Activated CD8-positive, alpha-beta memory T cell treated with anti-CD3 and anti-CD28 coated beads, Interleukin-2, amount 50 U/mL, for 1 hour (primary cell): ENCODE results near the gene ADIPOR1.

Experiments used
- DNase-seq: peaks from one replicate; pipeline ENCODE4 v3.0.0-alpha.2; 2020; ENCODE audit errors: extremely low read depth

Gene ADIPOR1

GRCh38 chr1:202968895-202969295 is 10.8 kb upstream of the ADIPOR1 start:
- no peak for DNase-seq

DNA sequence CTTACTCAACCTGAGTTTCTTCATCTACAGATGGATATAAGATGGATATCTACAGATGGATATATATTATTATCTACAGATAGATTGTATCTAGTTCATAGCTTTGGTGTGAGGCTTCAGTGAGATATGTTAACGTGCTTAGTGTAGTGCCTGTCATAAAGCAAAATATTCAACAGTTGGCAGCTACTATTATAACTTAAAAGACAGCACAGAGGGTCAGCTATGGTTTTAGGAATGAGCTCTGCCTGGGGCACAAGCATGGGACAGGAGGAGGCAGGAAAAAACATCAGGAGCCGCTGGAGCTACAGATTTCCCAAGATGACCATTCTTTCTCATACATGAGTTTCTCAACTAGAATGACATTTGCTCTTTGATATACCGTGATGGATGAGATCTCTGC is 10.2 kb upstream of the ADIPOR1 start:
- DNase-seq = no peak

- no peak for DNase-seq
Observed at GRCh38 chr1:202967684-202968281, 9.7 kb upstream of the ADIPOR1 start.

DNA sequence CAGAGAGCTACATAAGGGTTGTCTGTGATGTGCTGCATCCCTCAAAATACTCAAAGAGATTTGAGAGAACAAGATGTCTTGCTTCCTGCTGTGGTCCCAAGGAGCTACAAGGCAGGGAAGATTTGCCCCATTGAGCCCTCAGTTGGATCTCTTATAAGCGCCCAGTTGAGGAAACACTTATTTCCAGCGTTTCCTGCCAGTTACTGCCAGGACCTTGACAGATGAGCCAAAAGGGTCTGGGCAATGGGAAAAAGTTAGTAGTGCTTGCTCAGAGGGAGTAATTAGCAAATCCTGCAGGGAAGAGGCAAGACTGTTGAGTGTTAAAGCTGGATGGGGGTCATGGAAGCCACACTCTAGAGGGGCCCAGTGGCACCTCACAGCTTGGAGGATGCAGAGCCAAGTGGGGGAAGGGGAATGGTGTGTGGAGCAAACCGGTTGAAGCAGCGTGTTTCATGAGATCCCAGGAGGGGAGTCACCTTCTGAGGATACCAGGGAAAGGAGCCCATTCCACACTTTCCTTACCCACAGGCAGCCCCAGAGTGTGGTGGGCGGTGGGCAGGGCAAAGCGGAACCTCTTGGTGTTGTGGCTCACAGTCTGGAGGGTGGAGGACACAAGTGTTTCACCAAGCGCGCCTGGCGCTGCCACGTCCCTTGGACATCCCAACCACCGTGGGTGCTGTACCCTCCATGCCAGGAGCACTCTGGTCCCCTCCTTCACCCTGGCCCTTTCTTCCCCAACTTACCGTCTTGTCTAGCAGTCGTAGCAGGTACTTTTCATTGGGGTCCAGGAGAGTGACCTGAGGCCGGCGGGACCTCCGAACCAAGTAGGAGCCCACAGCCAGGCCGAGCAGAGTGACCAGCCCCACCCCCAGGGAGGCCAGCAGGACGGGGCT is 8.1 kb upstream of the ADIPOR1 start:
- no peak for DNase-seq

DNA sequence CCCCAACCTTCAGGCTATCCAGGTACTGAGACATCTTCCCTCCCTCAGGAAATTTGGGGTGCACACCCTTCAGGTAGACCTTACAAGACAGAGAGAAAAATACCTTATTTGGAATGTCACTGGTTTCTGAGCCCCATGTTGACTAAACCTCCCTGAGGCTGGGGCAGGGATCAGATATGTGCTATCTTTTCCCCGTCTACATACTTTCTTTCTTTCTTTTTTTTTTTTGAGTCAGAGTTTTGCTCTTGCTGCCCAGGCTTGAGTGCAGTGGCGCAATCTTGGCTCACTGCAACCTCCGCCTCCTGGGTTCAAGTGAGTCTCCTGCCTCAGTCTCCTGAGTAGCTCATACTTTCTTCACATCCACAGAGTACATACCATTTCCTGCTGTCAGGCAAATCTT is 7.3 kb upstream of the ADIPOR1 start:
- no peak for DNase-seq

GRCh38 chr1:202964791-202965410 is 6.8 kb upstream of the ADIPOR1 start:
- no peak for DNase-seq

GRCh38 chr1:202961220-202961880 is 3.2 kb upstream of the ADIPOR1 start:
- no peak for DNase-seq

DNA sequence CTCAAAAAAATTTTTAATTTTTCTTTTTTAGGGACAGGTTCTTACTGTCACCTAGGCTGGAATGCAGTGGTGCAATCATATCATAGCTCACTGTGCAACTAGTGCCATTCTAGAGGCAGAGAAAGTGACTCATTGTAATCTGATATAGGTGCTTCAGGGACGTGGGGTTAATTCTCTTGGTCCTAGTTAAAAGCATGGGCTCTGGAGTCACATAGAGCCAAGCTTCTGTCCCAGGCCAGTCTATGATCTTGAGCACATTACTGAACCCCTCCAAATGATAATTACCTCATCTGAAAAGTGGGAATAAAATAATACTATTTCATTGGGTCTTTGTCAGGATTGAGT is 1.1 kb upstream of the ADIPOR1 start:
- DNase-seq = no peak

DNA sequence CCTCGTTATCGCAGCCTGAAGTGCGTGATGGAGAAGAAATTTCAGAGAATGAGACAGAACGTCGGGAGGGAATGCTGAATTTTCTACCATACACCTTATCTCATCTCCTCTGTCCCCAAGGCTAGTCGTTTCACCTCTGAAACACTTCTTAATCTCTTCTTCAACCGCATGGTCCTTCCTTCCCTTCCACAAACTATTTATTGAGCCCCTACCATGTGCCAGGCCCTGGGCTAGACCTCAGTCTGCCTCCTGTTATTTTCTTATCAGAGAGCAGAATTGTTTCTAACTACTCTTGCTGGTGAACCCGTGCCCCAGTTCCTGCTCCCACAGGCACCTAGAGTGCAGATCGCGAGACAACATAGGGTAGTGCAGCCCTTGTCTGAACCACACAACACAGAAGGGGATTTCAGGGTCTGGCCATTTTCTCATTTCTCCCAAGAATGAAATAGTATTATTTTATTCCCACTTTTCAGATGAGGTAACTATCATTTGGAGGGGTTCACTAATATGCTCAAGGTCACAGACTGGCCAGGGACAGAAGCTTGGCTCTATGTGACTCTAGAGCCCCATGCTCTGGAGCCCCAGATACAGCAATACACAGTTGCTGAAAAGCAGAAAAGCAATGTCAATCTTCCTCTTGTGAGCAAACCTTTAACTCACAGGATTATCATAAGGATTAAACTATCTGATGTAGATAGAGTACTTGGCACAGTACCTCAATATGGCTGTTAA is 598 bp upstream of the ADIPOR1 start:
- no peak for DNase-seq

GRCh38 chr1:202956969-202957368 is 1.1 kb downstream of the ADIPOR1 start:
- no peak for DNase-seq

GRCh38 chr1:202954057-202954745 is 3.9 kb downstream of the ADIPOR1 start:
- DNase-seq = no peak

DNA sequence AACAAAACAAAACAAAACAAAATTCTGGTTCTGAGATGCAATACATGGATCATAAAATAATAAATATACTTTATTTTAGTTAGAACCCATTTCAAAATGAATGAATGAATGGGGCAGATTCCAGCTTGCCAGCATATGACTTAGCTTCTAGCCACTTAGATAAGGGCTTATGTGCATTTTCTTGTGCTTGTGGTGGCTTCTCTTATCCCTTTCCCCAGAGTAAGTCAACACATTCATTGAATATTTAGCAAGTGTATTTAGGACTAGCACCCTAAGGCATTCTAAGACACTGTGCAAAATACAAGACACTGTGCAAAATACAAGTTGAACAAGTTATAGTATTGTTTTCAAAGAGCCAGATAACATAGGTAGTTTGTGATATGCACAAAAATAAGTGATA is 4.7 kb downstream of the ADIPOR1 start:
- DNase-seq = no peak

GRCh38 chr1:202952818-202953217 is 5.3 kb downstream of the ADIPOR1 start:
- no peak for DNase-seq

- no peak for DNase-seq
Observed at GRCh38 chr1:202952099-202952498, 6.0 kb downstream of the ADIPOR1 start.

GRCh38 chr1:202951437-202951836 is 6.7 kb downstream of the ADIPOR1 start:
- DNase-seq = no peak

DNA sequence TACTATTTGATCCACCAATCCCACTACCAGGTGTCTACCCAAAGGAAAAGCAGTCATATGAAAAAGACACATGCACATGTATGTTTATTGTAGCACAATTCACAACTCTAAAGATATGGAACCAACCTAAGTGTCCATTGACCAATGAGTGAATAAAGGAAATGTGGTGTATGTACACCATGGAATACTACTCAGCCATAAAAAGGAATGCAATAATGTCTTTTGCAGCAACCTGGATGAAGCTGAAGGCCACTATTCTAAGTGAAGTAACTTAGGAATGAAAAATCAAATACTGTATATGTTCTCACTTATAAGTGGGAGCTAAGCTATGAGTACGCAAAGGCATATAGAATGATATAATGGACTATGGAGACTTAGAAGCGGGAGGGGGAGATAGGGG is 12.6 kb downstream of the ADIPOR1 start:
- DNase-seq = no peak

- DNase-seq = no peak
Observed at GRCh38 chr1:202944438-202944921, 13.6 kb downstream of the ADIPOR1 start.

DNA sequence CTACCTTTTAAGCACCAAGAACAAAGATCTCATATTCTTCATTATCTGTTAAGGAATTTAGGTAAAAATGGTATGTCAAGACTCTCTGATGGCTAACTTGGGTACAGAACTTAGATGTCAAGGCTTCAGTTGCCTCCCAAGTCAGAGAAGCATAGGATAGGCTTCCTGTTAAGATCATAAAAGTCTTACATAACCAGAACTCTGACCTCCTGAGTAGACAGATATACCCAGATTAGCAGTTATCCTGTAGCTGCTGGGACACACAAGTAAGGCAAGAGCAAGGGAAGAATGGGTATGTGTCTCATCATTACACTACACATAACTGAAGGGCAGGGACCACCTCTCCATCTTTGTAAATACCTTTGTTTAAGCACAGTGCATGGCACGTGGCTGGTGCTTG is 15.7 kb downstream of the ADIPOR1 start:
- DNase-seq = no peak

GRCh38 chr1:202941372-202941771 is 16.7 kb downstream of the ADIPOR1 start:
- no peak for DNase-seq

GRCh38 chr1:202940561-202940960 is 17.6 kb downstream of the ADIPOR1 start:
- DNase-seq = no peak

GRCh38 chr1:202938287-202938925 is 19.7 kb downstream of the ADIPOR1 start:
- DNase-seq = no peak
